ENCODE results near the gene DAZL.

- TF ChIP-seq EP300 (IDR thresholded peaks at IDR 0.05; ENCODE audit: borderline replicate concordance) = no peak
- TF ChIP-seq TAF1 (IDR thresholded peaks at IDR 0.05; ENCODE audit: low read depth) = no peak
- TF ChIP-seq NFIC (IDR thresholded peaks at IDR 0.05) = no peak
- no peak for TF ChIP-seq REST (IDR thresholded peaks at IDR 0.05; ENCODE audit: low read depth)
- no peak for TF ChIP-seq USF1 (IDR thresholded peaks at IDR 0.05)
- TF ChIP-seq MAX (IDR thresholded peaks at IDR 0.05) = no peak
- TF ChIP-seq YY1 (IDR thresholded peaks at IDR 0.05; ENCODE audit: low read depth) = no peak
- TF ChIP-seq RAD21 (IDR thresholded peaks at IDR 0.05; ENCODE audit: low read depth) = no peak
- TF ChIP-seq FOXM1 (IDR thresholded peaks at IDR 0.05; ENCODE audit: borderline replicate concordance, low read depth) = no peak
- no peak for TF ChIP-seq CEBPB (IDR thresholded peaks at IDR 0.05)
- no peak for TF ChIP-seq CREB1 (IDR thresholded peaks at IDR 0.05; ENCODE audit: low read depth)
- TF ChIP-seq TEAD4 (IDR thresholded peaks at IDR 0.05) = no peak
- no peak for TF ChIP-seq TCF12 (IDR thresholded peaks at IDR 0.05; ENCODE audit: low read depth)
- TF ChIP-seq ZBTB7A (IDR thresholded peaks at IDR 0.05; ENCODE audit: low read depth) = no peak
Measured at GRCh38 chr3:16608816-16609215, 3.6 kb upstream of the DAZL start.

Measured in Ishikawa (cell line).